ENCODE data around the gene WDR36. TPM values are rescaled to one million over a fixed set of nuclear protein-coding genes. Genes with fewer than 3 reads are reported as not detected.

Gene WDR36
- total and polyA plus RNA-seq, 2 of the 8 experiments (the other 6 are each of a cell fraction or from before 2014, with no cell fraction given), result 9.3 to 41.8 TPM

DNA sequence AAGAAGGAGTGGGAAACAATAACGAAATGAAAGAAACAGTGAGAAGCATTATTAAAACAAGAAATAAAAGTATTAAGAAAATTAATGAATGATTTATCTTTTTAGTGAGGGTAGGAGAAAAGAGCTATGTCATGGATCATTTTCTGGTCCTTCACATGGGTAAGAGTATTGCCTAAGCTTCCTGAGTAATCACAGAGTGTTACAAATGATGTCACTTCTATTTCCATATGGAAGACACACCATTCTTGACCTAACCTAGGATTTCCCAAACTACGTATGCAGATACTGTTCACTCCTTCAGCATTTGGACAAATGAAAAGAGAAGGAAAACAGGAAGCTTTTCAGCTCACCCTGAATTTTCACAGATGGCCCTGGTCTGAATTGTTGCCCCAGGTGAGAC, 23.9 kb upstream of the WDR36 start:
- Histone ChIP-seq H3K4me2 (ENCODE audit: insufficient read depth in 1 of 2, low read depth in 2 of 2, low read length in 2 of 2) (no peak overlapping the region), H3K18ac (ENCODE audit: extremely low read depth, low read length) (no peak overlapping the region), H2AK5ac (ENCODE audit: low read depth, low read length) (no peak overlapping the region), H3K27ac (ENCODE audit: low read depth, low read length) (no peak overlapping the region), H3K23me2 (ENCODE audit: low read depth, low read length) (peaks cover 9% of the 10 kb centered on the region), H4K8ac (ENCODE audit: extremely low read depth, insufficient read depth, low read length) (no peak overlapping the region), H3K9ac (replicated peaks in 1 of 4; ENCODE audit: extremely low read depth in 1 of 4, low read depth in 3 of 4, low read length in 3 of 4) (no peak overlapping the region), H3K4me1 (replicated peaks in 1 of 4; ENCODE audit: control insufficient read depth in 3 of 4, insufficient read depth in 4 of 4, low read length in 3 of 4) (no peaks in the 10 kb centered on the region; a peak in 3 of 7 replicates), H2BK5ac (ENCODE audit: low read depth, low read length) (no peak overlapping the region), H2BK12ac (ENCODE audit: low read depth, low read length) (no peak overlapping the region), H3K36me3 (ENCODE audit: control insufficient read depth in 2 of 4, insufficient read depth in 4 of 4, low read length in 3 of 4) (no peaks in the 10 kb centered on the region), H2BK20ac (ENCODE audit: low read length) (no peak overlapping the region), H3K27me3 (replicated peaks in 1 of 4; ENCODE audit: control insufficient read depth in 3 of 4, extremely low read depth in 1 of 4, insufficient read depth in 3 of 4, low read length in 3 of 4) (peaks cover 31 to 42% (median 40%) of the 10 kb centered on the region in 4 experiments), H3K56ac (replicated peaks; ENCODE audit: insufficient read length, low read depth, low read length) (no peak overlapping the region), H3K14ac (ENCODE audit: insufficient read length) (no peak overlapping the region), H2BK120ac (replicated peaks; ENCODE audit: low read depth, low read length) (no peak overlapping the region), H4K91ac (replicated peaks; ENCODE audit: insufficient read length, low read length) (no peak overlapping the region), H2AFZ (ENCODE audit: low read length) (no peak overlapping the region), H4K5ac (ENCODE audit: insufficient read length, low read depth, low read length) (no peak overlapping the region), H3K9me3 (ENCODE audit: insufficient read depth in 2 of 2, low read depth in 1 of 2, low read length in 1 of 2) (no peaks in the 10 kb centered on the region), H3K4ac (replicated peaks; ENCODE audit: insufficient read length, low read depth, low read length) (no peak overlapping the region), H2BK15ac (ENCODE audit: low read length) (no peak overlapping the region), H3K4me3 (ENCODE audit: extremely low read depth in 1 of 4, insufficient read depth in 2 of 4, low read depth in 3 of 4, low read length in 4 of 4) (no peak overlapping the region), H3K79me2 (ENCODE audit: control insufficient read depth in 1 of 2, insufficient read depth in 2 of 2, low read length in 2 of 2) (no peaks in the 10 kb centered on the region), H4K20me1 (replicated peaks in 1 of 2; ENCODE audit: control insufficient read depth in 1 of 2, insufficient read depth in 2 of 2, low read length in 2 of 2) (no peaks in the 10 kb centered on the region), H3K79me1 (ENCODE audit: low read depth, low read length) (no peaks in the 10 kb centered on the region), H3K23ac (ENCODE audit: insufficient read length) (no peak overlapping the region)
- 88 to 100% methylated on average over 1 to 2 of the region's 2 CpGs for whole genome bisulfite sequencing, 2 experiments (ENCODE audit: extremely low coverage in 1 of 2, insufficient coverage in 1 of 2, insufficient read length in 1 of 2, insufficient replicate concordance in 2 of 2, low coverage in 1 of 2, low lambda C conversion rate in 2 of 2, missing lambda C conversion rate in 1 of 2)
- POLR2A ChIA-PET (ENCODE audit: partially characterized antibody), result no interaction called here
- DNase-seq (ENCODE audit: low read depth in 1 of 2, low spot score in 2 of 2), result no peak
- CTCF ChIA-PET (ENCODE audit: partially characterized antibody), result interaction anchor here (0.7 to 1.7 kb wide), 4 partner anchors 23 to 1469 kb away, joined by 3 to 5 read pairs (median 4); partner anchors contain the start of gene WDR36
- no peak for TF ChIP-seq E2F6 (IDR thresholded peaks at IDR 0.05)
- no peak for TF ChIP-seq PHF8 (conservative IDR thresholded peaks at IDR 0.05; ENCODE audit: low read depth, low read length)
- no peak for TF ChIP-seq TAF1 (IDR thresholded peaks at IDR 0.05; ENCODE audit: low read depth, low read length)
- TF ChIP-seq KDM4A (IDR thresholded peaks at IDR 0.05; ENCODE audit: low read depth, low read length, severe bottlenecking), result no peak
- TF ChIP-seq SRF (IDR thresholded peaks at IDR 0.05; ENCODE audit: low read depth, low read length), result no peak
- no peak for TF ChIP-seq GTF2F1 (IDR thresholded peaks at IDR 0.05; ENCODE audit: borderline replicate concordance, low read depth, low read length)
- no peak for TF ChIP-seq RNF2 (IDR thresholded peaks at IDR 0.05; ENCODE audit: borderline replicate concordance, low read depth, low read length, missing control alignments, poor library complexity, severe bottlenecking)
- no peak for FAIRE-seq
